Heart left ventricle (tissue), 16 donors: ENCODE measurements around the gene RNASE4. TPM values are rescaled to one million over a fixed set of nuclear protein-coding genes. Genes with fewer than 3 reads are reported as not detected.

Experiments
- ATAC-seq, 4 donors: fragments of 200-7000 bp; cut with Tn5 transposase; one replicate each; pipeline ENCODE4 v1.9.1; 2020 to 2022; ENCODE audit warnings: moderate library complexity in 4 of 4, mild to moderate bottlenecking in 3 of 4, moderate number of reproducible peaks in 1 of 4
- DNase-seq, 5 donors: peaks; one replicate each; pipeline ENCODE4 v3.0.0-alpha.2; 2020
- H3K27ac ChIP-seq, 12 donors: fragments of 200-600 bp; sonication (generic) in 4 of 12; one replicate each; pipeline versions ENCODE4 v1.5.0 to v1.8.0; 2016 to 2022; ENCODE audit warnings: mild to moderate bottlenecking in 2 of 12
- H3K27me3 ChIP-seq, 9 donors: fragments of 200-600 bp; sonication (generic) in 2 of 9; one replicate each; pipeline versions ENCODE4 v1.5.1 to v1.8.0; 2016 to 2022; ENCODE audit warnings: mild to moderate bottlenecking in 3 of 9
- H3K36me3 ChIP-seq, 9 donors: fragments of 200-600 bp; sonication (generic) in 2 of 9; one replicate each; pipeline versions ENCODE4 v1.5.0 to v1.8.0; 2018 to 2022; ENCODE audit warnings: mild to moderate bottlenecking in 2 of 9
- H3K4me1 ChIP-seq, 12 donors: fragments of 200-600 bp; sonication (generic) in 4 of 12; one replicate each; pipeline versions ENCODE4 v1.5.0 to v1.8.0; 2016 to 2022; ENCODE audit warnings: mild to moderate bottlenecking in 3 of 12
- H3K4me3 ChIP-seq, 12 donors: fragments of 200-600 bp; sonication (generic) in 4 of 12; one replicate each; pipeline versions ENCODE4 v1.5.0 to v1.8.0; 2017 to 2022; ENCODE audit warnings: mild to moderate bottlenecking in 9 of 12, moderate library complexity in 4 of 12
- H3K9me3 ChIP-seq, 12 donors: fragments of 200-600 bp; sonication (generic) in 4 of 12; one replicate each; pipeline versions ENCODE4 v1.5.0 to v1.8.0; 2016 to 2022; ENCODE audit warnings: mild to moderate bottlenecking in 1 of 12
- CTCF ChIP-seq, 12 donors: fragments of 200-600 bp; sonication (generic) in 4 of 12; IDR thresholded peaks; one replicate each; pipeline versions ENCODE4 v1.5.0 to v1.8.0; 2018 to 2022; ENCODE audit warnings: antibody characterized with exemption in 12 of 12, mild to moderate bottlenecking in 5 of 12
- POLR2A ChIP-seq, 2 donors: fragments of 450-650 bp; IDR thresholded peaks; one replicate each; pipeline ENCODE4 v1.6.1; 2017; ENCODE audit warnings: antibody characterized with exemption in 2 of 2, mild to moderate bottlenecking in 2 of 2, moderate library complexity in 2 of 2
- WGBS, 4 donors: extraction: QIAGEN DNeasy Blood & Tissue Kit in 2 of 4; methylation state at CpG; one replicate each; pipeline versions ENCODE4 v1.1.5 to v1.1.7; 2013 to 2018; 5-methylcytosine and 5-hydroxymethylcytosine counted together
- intact Hi-C, 10 donors: fragments of 100-400 bp; cut with DNase I; formaldehyde crosslinking; loops; one replicate each; pipeline versions ENCODE4 v1.11.1 to v1.14.2; 2022
- polyA plus RNA-seq, 2 donors: library from polyadenylated mRNA; stranded (reverse); fragments of 200-250 nt; gene quantifications; one replicate each; pipeline ENCODE4 v1.2.3, GENCODE V29; 2013
- total RNA-seq, 9 donors: library from RNA; depleted of rRNA in 2 of 9; stranded (reverse); fragments of >200 nt in 2 of 9; fragmentation: NEBNext Ultra II Directional in 3 of 9; extraction: Animal tissue kit (Norgen Biotek cat#: 25700) in 3 of 9; gene quantifications; one replicate each; pipeline versions ENCODE4 v1.1.0 to v1.2.4, GENCODE V29; 2016 to 2023
- donor health status: ischemic (EF 13 %, LVEDD 7.1; RV severe dilation, severe dysfunction).
- donor health status: healthy with polysubstance abuse.
- donor health status: DM: no; HTN: yes; CAD: no.
- donor health status: DM: no; HTN: no; CAD: no.
- donor health status: ischemic (EF 25% LVEDD 6.9; RV normal size, moderate dysfunction).
- donor health status: ischemic (EF 25% LVEDD 5.7; RV mildly dilated, moderate dysfunction).
- donor health status: healthy.
- donor health status: DM: yes; HTN: yes; CAD: no.
- donor health status: ischemic (EF 35%, LVEDD 5.7; RV mildly dilated, moderate dysfunction).
- donor health status: nonischemic (EF 11% LVEDD 7.7; RV severe dilation, severe dysfunction).
- donor health status: DM: yes; HTN: yes; CAD: no.
- donor health status: PGD.
- donor health status: ischemic (EF 29% LVEDD 5.4; RV normal size, mild dysfunction).
- donor health status: nonischemic (EF 23%, LVEDD 6.1; RV moderate dilation, normal function).

RNASE4 gene
- total and polyA plus RNA-seq, 11 donors = 4.7 to 22.2 (median 8.2) TPM

- ATAC-seq (peak; percentile 55 to 66 (median 59)), DNase-seq (peak; percentile 75 to 84 (median 78))
- intact Hi-C loops = loop anchor here (1.0 to 10.0 kb wide), 28 partner anchors 51 to 829 kb away; partner anchors contain the start of genes TEP1 (in 5 of the 10), CCNB1IP1 (in 4 of the 10), PIP4P1 (in 4 of the 10) and APEX1 (in 3 of the 10)
- no peaks in the 10 kb centered on the region for H3K9me3 ChIP-seq
- 0 to 1% (median 0%) methylated on average over 38 of the region's 38 CpGs for WGBS, 4 donors
- TF ChIP-seq CTCF (IDR thresholded peaks at IDR 0.05) (no peak), POLR2A (IDR thresholded peaks at IDR 0.05) (no peak)
- peaks cover 0 to 37% (median 19%) of the 10 kb centered on the region in 12 donors for H3K4me1 ChIP-seq
- H3K36me3 ChIP-seq = no peaks in the 10 kb centered on the region
- H3K4me3 ChIP-seq = peak overlapping the region; percentile 47 to 95 (median 75)
- H3K27ac ChIP-seq = peak overlapping the region; percentile 96 to 100 (median 100)
- H3K27me3 ChIP-seq = no peaks in the 10 kb centered on the region
Measured at GRCh38 chr14:20683125-20683890, 1.1 kb upstream of the RNASE4 start.

GRCh38 chr14:20684662-20685456, 499 bp downstream of the RNASE4 start:
- Histone ChIP-seq H3K9me3 (no peaks in the 10 kb centered on the region), H3K36me3 (no peaks in the 10 kb centered on the region), H3K27ac (peak overlapping the region; percentile 96 to 100 (median 100)), H3K4me3 (peak overlapping the region; percentile 47 to 95 (median 75)), H3K4me1 (peaks cover 0 to 36% (median 19%) of the 10 kb centered on the region in 12 donors), H3K27me3 (no peaks in the 10 kb centered on the region)
- no peak for TF ChIP-seq CTCF (IDR thresholded peaks at IDR 0.05)
- no peak for TF ChIP-seq POLR2A (IDR thresholded peaks at IDR 0.05)
- intact Hi-C loops = loop anchor here (5.0 to 10.0 kb wide), 22 partner anchors 53 to 827 kb away; partner anchors contain the start of genes TEP1 (in 5 of the 10), PIP4P1 (in 3 of the 10), TMEM253 (in 3 of the 10) and APEX1 (in 2 of the 10)
- DNase-seq = peak in 3 of 5 donors; percentile 35 to 40 (median 37)
- 18 to 27% (median 21%) methylated on average over 22 of the region's 22 CpGs for WGBS, 4 donors
- no peak for ATAC-seq

GRCh38 chr14:20686386-20687143, 2.2 kb downstream of the RNASE4 start:
- Histone ChIP-seq H3K27me3 (no peaks in the 10 kb centered on the region), H3K4me3 (peak overlapping the region in 4 of 12 donors; percentile 4 to 90 (median 40)), H3K9me3 (no peaks in the 10 kb centered on the region), H3K4me1 (peaks cover 0 to 26% (median 11%) of the 10 kb centered on the region in 12 donors), H3K36me3 (no peaks in the 10 kb centered on the region), H3K27ac (peak overlapping the region in 3 of 12 donors; percentile 4 to 100 (median 8))
- no peak for TF ChIP-seq POLR2A (IDR thresholded peaks at IDR 0.05)
- TF ChIP-seq CTCF (IDR thresholded peaks at IDR 0.05) = no peak
- WGBS, 4 donors = 80 to 86% (median 83%) methylated on average over 7 of the region's 7 CpGs
- DNase-seq (no peak), ATAC-seq (no peak)
- intact Hi-C loops = loop anchor here in 6 of 10 donors (5.0 to 10.0 kb wide), 9 partner anchors 74 to 698 kb away; partner anchors contain the start of genes TEP1 (in 3 of the 6), TMEM253 (in 2 of the 6), APEX1 (in 1 of the 6) and OSGEP (in 1 of the 6)
